ENCODE results near the gene NPBWR2.

GRCh38 chr20:64114356-64114971, 7.1 kb upstream of the NPBWR2 start:
- no peak for TF ChIP-seq CTCF (IDR thresholded peaks at IDR 0.05; ENCODE audit: low read length)
- TF ChIP-seq EZH2 (IDR thresholded peaks at IDR 0.05; ENCODE audit: borderline replicate concordance, low read length): no peak
